Natural killer cell (primary cell): ENCODE results near the gene LHX6. TPM values are rescaled to one million over a fixed set of nuclear protein-coding genes. Genes with fewer than 3 reads are reported as not detected.

ENCODE experiments used
- ATAC-seq, 3 donors: fragments of 150-1000 bp in 2 of 3; fragments of 200-7000 bp in 1 of 3; cut with Tn5 transposase; 1 replicate in 1 of 3; 2 replicates in 2 of 3; pipeline ENCODE4 v1.10.0; 2021; ENCODE audit warnings: mild to moderate bottlenecking in 2 of 3, moderate library complexity in 2 of 3
- DNase-seq, 2 donors: peaks; one replicate each; pipeline versions ENCODE4 v3.0.0 to v3.0.0-alpha.2; 2013 to 2021; ENCODE audit warnings: mixed read lengths in 1 of 2
- H3K27ac ChIP-seq: one replicate; pipeline ENCODE4 v1.5.1; 2013; ENCODE audit warnings: mild to moderate bottlenecking, low read length
- H3K27me3 ChIP-seq: one replicate; pipeline ENCODE4 v1.6.1; 2013; ENCODE audit warnings: low read length; ENCODE audit not compliant: control insufficient read depth, insufficient read depth
- H3K36me3 ChIP-seq: one replicate; pipeline ENCODE4 v1.6.1; 2013; ENCODE audit warnings: low read length; ENCODE audit not compliant: control insufficient read depth, insufficient read depth
- H3K4me1 ChIP-seq: one replicate; pipeline ENCODE4 v1.6.1; 2013; ENCODE audit warnings: low read length; ENCODE audit not compliant: control insufficient read depth, insufficient read depth
- H3K4me3 ChIP-seq: one replicate; pipeline ENCODE4 v1.5.1; 2013; ENCODE audit warnings: low read length
- H3K9me3 ChIP-seq: one replicate; pipeline ENCODE4 v1.6.1; 2013; ENCODE audit warnings: low read length; ENCODE audit not compliant: control insufficient read depth, insufficient read depth
- H3K27ac Mint-ChIP-seq, 2 donors: one replicate each; pipeline ENCODE4 v1.8.0; 2022; ENCODE audit warnings: mild to moderate bottlenecking in 2 of 2, mixed read lengths in 2 of 2, moderate library complexity in 1 of 2
- H3K27me3 Mint-ChIP-seq, 2 donors: one replicate each; pipeline ENCODE4 v1.8.0; 2022; ENCODE audit warnings: low read depth in 2 of 2, mixed read lengths in 2 of 2
- H3K36me3 Mint-ChIP-seq: one replicate; pipeline ENCODE4 v1.8.0; 2022; ENCODE audit warnings: mixed read lengths
- H3K4me1 Mint-ChIP-seq, 2 donors: one replicate each; pipeline ENCODE4 v1.8.0; 2022; ENCODE audit warnings: mixed read lengths in 2 of 2
- H3K4me3 Mint-ChIP-seq: one replicate; pipeline ENCODE4 v1.8.0; 2022; ENCODE audit warnings: mild to moderate bottlenecking, moderate library complexity, mixed read lengths
- H3K9me3 Mint-ChIP-seq, 2 donors: one replicate each; pipeline ENCODE4 v1.8.0; 2022; ENCODE audit warnings: mixed read lengths in 2 of 2
- WGBS: methylation state at CpG from one replicate; pipeline ENCODE4 v1.1.7; 2013; ENCODE audit warnings: missing lambda C conversion rate; ENCODE audit not compliant: insufficient coverage; 5-methylcytosine and 5-hydroxymethylcytosine counted together
- intact Hi-C: fragments of 100-400 bp; cut with micrococcal nuclease; formaldehyde crosslinking; loops from one replicate; pipeline ENCODE4 v1.14.2; 2022
- total RNA-seq, 4 donors: library from RNA; stranded (reverse); fragments of 120-200 nt in 1 of 4; gene quantifications; one replicate each; pipeline versions ENCODE4 v1.2.3 to v1.2.4, GENCODE V29; 2013 to 2022
- TF ChIP-seq, protein P1 (sequence below): fragments of 200-600 bp; IDR thresholded peaks from one replicate; pipeline ENCODE4 v1.8.0; 2022; ENCODE audit warnings: antibody characterized with exemption

LHX6 gene
- total RNA-seq, 3 donors from 2014 or later (not counting 1 experiment from before 2014, with no cell fraction given): not detected

DNA sequence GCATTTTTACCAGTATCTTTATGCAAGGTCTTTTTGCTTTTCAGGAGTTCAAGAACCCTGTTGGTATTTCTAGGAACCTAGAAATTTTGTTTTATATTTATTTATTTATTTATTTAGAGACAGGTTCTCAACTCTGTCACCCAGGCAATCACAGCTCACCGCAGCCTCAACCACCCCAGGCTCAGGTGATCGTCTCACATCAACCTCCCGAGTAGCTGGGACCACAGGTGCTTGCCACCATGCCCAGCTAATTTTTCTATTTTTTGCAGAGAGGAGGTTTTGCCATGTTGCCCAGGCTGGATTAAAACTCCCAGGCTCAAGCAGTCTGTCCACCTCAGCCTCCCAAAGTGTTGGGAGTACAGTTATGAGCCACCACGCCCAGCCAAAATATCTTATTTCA lies 32.9 kb downstream of the LHX6 start:
- no peaks in the 10 kb centered on the region for H3K36me3 ChIP-seq
- no peak overlapping the region for H3K4me3 Mint-ChIP-seq

DNA sequence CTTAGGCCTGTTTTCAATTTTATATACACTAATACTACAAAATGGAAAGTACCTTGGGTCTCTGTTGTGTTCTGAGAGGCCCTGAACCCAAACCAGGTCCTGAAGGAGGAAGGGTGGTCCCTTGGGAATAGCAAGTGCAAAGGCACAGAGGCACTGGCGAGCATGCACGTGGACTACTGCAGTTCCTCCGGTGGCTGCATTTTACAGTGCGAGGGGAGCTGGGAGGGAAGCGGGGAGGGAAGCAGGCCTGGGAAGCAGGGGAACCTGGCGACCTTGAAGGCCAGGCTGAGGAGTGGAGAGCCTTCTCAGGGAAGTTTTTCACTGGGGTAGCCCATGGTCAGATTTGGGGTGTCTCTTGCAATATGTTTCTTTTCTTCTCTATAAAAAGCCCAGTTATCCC lies 35.1 kb downstream of the LHX6 start:
- WGBS: 95% methylated on average over 6 of the region's 6 CpGs
- H3K27me3 ChIP-seq: no peaks in the 10 kb centered on the region
- no peaks in the 10 kb centered on the region for H3K36me3 Mint-ChIP-seq
- no peak overlapping the region for H3K4me3 ChIP-seq
- H3K9me3 ChIP-seq: no peaks in the 10 kb centered on the region
- DNase-seq (no peak), ATAC-seq (no peak)
- no peak overlapping the region for H3K27ac ChIP-seq
- no peaks in the 10 kb centered on the region for H3K4me1 Mint-ChIP-seq
- TF ChIP-seq, protein P1, sequence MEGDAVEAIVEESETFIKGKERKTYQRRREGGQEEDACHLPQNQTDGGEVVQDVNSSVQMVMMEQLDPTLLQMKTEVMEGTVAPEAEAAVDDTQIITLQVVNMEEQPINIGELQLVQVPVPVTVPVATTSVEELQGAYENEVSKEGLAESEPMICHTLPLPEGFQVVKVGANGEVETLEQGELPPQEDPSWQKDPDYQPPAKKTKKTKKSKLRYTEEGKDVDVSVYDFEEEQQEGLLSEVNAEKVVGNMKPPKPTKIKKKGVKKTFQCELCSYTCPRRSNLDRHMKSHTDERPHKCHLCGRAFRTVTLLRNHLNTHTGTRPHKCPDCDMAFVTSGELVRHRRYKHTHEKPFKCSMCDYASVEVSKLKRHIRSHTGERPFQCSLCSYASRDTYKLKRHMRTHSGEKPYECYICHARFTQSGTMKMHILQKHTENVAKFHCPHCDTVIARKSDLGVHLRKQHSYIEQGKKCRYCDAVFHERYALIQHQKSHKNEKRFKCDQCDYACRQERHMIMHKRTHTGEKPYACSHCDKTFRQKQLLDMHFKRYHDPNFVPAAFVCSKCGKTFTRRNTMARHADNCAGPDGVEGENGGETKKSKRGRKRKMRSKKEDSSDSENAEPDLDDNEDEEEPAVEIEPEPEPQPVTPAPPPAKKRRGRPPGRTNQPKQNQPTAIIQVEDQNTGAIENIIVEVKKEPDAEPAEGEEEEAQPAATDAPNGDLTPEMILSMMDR: no peak
- no peaks in the 10 kb centered on the region for H3K36me3 ChIP-seq
- intact Hi-C loops: no loop called here
- no peak overlapping the region for H3K27ac Mint-ChIP-seq
- no peaks in the 10 kb centered on the region for H3K9me3 Mint-ChIP-seq
- H3K4me3 Mint-ChIP-seq: no peak overlapping the region
- H3K27me3 Mint-ChIP-seq: peaks cover 5 to 7% of the 10 kb centered on the region in 2 donors
- no peaks in the 10 kb centered on the region for H3K4me1 ChIP-seq

More for the DNA sequence above, 32.9 kb downstream of the LHX6 start:
- TF ChIP-seq, protein P1: no peak
- no peaks in the 10 kb centered on the region for H3K36me3 Mint-ChIP-seq
- no peaks in the 10 kb centered on the region for H3K9me3 ChIP-seq
- H3K27me3 Mint-ChIP-seq: peaks cover 5 to 7% of the 10 kb centered on the region in 2 donors
- H3K27ac ChIP-seq: no peak overlapping the region
- no peak overlapping the region for H3K27ac Mint-ChIP-seq
- WGBS: 92% methylated on average over 2 of the region's 4 CpGs
- DNase-seq (no peak), ATAC-seq (no peak)
- H3K9me3 Mint-ChIP-seq: no peaks in the 10 kb centered on the region
- no peaks in the 10 kb centered on the region for H3K4me1 Mint-ChIP-seq
- intact Hi-C loops: no loop called here
- no peak overlapping the region for H3K4me3 ChIP-seq
- H3K27me3 ChIP-seq: no peaks in the 10 kb centered on the region
- no peaks in the 10 kb centered on the region for H3K4me1 ChIP-seq

DNA sequence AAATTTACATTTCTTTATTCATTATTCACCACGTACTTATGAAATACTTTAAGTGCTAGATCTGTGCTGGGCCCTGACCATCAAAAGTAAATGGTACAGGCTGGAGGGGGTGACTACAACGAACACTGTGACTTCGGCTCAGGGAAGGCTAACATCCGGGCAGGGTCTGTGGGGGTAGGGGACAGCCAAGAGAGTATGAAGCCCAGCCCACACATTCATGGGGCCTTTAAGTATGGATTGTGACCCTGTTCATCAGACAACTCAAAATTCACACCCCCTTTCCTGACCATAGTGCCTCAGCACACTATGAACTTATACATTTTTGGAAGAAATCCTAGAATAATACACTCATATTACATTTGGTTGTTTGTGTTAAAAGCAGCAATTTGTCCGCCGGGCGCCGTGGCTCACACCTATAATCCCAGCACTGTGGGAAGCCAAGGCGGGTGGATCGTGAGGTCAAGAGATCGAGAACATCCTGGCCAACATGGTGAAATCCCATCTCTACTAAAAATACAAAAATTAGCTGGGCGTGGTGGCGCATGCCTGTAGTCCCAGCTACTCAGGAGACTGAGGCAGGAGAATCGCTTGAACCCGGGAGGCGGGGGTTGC lies 35.7 kb downstream of the LHX6 start:
- H3K4me1 Mint-ChIP-seq: no peaks in the 10 kb centered on the region
- H3K4me3 Mint-ChIP-seq: no peak overlapping the region
- Histone ChIP-seq H3K4me1 (no peaks in the 10 kb centered on the region), H3K27me3 (no peaks in the 10 kb centered on the region), H3K4me3 (no peak overlapping the region), H3K27ac (no peak overlapping the region), H3K36me3 (no peaks in the 10 kb centered on the region), H3K9me3 (no peaks in the 10 kb centered on the region)
- no peaks in the 10 kb centered on the region for H3K36me3 Mint-ChIP-seq
- TF ChIP-seq, protein P1: no peak
- H3K27me3 Mint-ChIP-seq: peaks cover 5 to 7% of the 10 kb centered on the region in 2 donors
- H3K9me3 Mint-ChIP-seq: no peaks in the 10 kb centered on the region
- no peak overlapping the region for H3K27ac Mint-ChIP-seq
- ATAC-seq (no peak), DNase-seq (no peak)
- intact Hi-C loops: no loop called here
- WGBS: 96% methylated on average over 16 of the region's 16 CpGs
